Ovary (tissue), 9 donors: Measurements from ENCODE around the gene DNALI1. TPM values are rescaled to one million over a fixed set of nuclear protein-coding genes. Genes with fewer than 3 reads are reported as not detected.

Source experiments
- DNase-seq, 5 donors: peaks; one replicate each; pipeline ENCODE4 v3.0.0-alpha.2; 2019 to 2020
- H3K27ac ChIP-seq, 2 donors: fragments of 200-600 bp; one replicate each; pipeline versions ENCODE4 v1.5.1 to v1.8.0; 2019 to 2022
- H3K27me3 ChIP-seq: fragments of 200-600 bp; one replicate; pipeline ENCODE4 v1.8.0; 2022
- H3K36me3 ChIP-seq: fragments of 200-600 bp; sonication (generic); one replicate; pipeline ENCODE4 v1.5.1; 2019
- H3K4me1 ChIP-seq: one replicate; pipeline ENCODE4 v1.8.1; 2013; ENCODE audit warnings: mild to moderate bottlenecking, moderate library complexity; ENCODE audit not compliant: insufficient read depth
- H3K4me3 ChIP-seq: fragments of 200-600 bp; sonication (generic); one replicate; pipeline ENCODE4 v1.5.1; 2017
- H3K9me3 ChIP-seq, 2 donors: fragments of 200-600 bp in 1 of 2; sonication (generic) in 1 of 2; one replicate each; pipeline versions ENCODE4 v1.5.1 to v1.8.1; 2013 to 2019; ENCODE audit warnings: mild to moderate bottlenecking in 1 of 2, moderate library complexity in 1 of 2
- EP300 ChIP-seq: sonication (generic); formaldehyde crosslinking; IDR thresholded peaks from one replicate; pipeline ENCODE4 v1.6.1; 2017; ENCODE audit warnings: antibody characterized with exemption
- POLR2A ChIP-seq: fragments of 450-650 bp; IDR thresholded peaks from one replicate; pipeline ENCODE4 v1.6.1; 2017; ENCODE audit warnings: antibody characterized with exemption, mild to moderate bottlenecking, moderate library complexity
- WGBS, 3 donors: extraction: QIAGEN DNeasy Blood & Tissue Kit in 1 of 3; methylation state at CpG; one replicate each; pipeline versions ENCODE4 v1.1.5 to v1.1.7; 2013 to 2017; 5-methylcytosine and 5-hydroxymethylcytosine counted together
- intact Hi-C, 4 donors: fragments of 100-400 bp; cut with DNase I; formaldehyde crosslinking; loops; one replicate each; pipeline versions ENCODE4 v1.11.0 to v1.15.1; 2022 to 2023
- polyA plus RNA-seq, 2 donors: library from polyadenylated mRNA; stranded (reverse); fragments of 200-250 nt in 1 of 2; fragments of 350-450 nt in 1 of 2; fragmentation: Illumina TruSeq in 1 of 2; extraction: RNeasy Lipid Tissue Mini Kit (QIAGEN cat#74804) in 1 of 2; gene quantifications; one replicate each; pipeline ENCODE4 v1.2.3, GENCODE V29; 2013 to 2014
- total RNA-seq, 7 donors: library from RNA; depleted of rRNA in 2 of 7; stranded (reverse); fragments of >200 nt in 2 of 7; fragmentation: NEBNext Ultra II Directional in 3 of 7; extraction: Animal tissue kit (Norgen Biotek cat#: 25700) in 3 of 7; gene quantifications; one replicate each; pipeline versions ENCODE4 v1.1.0 to v1.2.4, GENCODE V29; 2016 to 2023
- TF ChIP-seq, protein P1 (sequence below), 3 donors: fragments of 450-650 bp in 2 of 3; fragments of 200-600 bp in 1 of 3; IDR thresholded peaks; one replicate each; pipeline versions ENCODE4 v1.5.1 to v1.8.0; 2016 to 2022; ENCODE audit warnings: antibody characterized with exemption in 3 of 3, mild to moderate bottlenecking in 1 of 3
- donor health status: DM: no; HTN: no; CAD: no; lungs with moderate emphysema.
- donor health status: DM: no; HTN: no; CAD: no.
- donor health status: Bipolar disorder and iron deficiency.
- donor health status: DM: yes; HTN: yes; CAD: no.
- donor health status: DM: no; HTN: no; CAD: no.
- donor health status: DM: yes; HTN: yes; CAD: no.

The DNALI1 gene
- total and polyA plus RNA-seq, 9 donors, result 13.0 to 37.6 (median 17.8) TPM

- no peak for TF ChIP-seq POLR2A
- no peak for TF ChIP-seq EP300
- TF ChIP-seq, protein P1, sequence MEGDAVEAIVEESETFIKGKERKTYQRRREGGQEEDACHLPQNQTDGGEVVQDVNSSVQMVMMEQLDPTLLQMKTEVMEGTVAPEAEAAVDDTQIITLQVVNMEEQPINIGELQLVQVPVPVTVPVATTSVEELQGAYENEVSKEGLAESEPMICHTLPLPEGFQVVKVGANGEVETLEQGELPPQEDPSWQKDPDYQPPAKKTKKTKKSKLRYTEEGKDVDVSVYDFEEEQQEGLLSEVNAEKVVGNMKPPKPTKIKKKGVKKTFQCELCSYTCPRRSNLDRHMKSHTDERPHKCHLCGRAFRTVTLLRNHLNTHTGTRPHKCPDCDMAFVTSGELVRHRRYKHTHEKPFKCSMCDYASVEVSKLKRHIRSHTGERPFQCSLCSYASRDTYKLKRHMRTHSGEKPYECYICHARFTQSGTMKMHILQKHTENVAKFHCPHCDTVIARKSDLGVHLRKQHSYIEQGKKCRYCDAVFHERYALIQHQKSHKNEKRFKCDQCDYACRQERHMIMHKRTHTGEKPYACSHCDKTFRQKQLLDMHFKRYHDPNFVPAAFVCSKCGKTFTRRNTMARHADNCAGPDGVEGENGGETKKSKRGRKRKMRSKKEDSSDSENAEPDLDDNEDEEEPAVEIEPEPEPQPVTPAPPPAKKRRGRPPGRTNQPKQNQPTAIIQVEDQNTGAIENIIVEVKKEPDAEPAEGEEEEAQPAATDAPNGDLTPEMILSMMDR (IDR thresholded peaks at IDR 0.05), result no peak
- no peaks in the 10 kb centered on the region for H3K36me3 ChIP-seq
- H3K4me3 ChIP-seq, result no peak overlapping the region
- H3K4me1 ChIP-seq, result no peaks in the 10 kb centered on the region
- 73 to 89% (median 82%) methylated on average over 5 of the region's 5 CpGs for WGBS, 3 donors
- no peak for DNase-seq
- intact Hi-C loops, result loop anchor here in 1 of 4 donors (5.0 kb wide), 1 partner anchor 262 kb away; the partner anchor contains the start of genes C1orf122 and YRDC
- H3K27me3 ChIP-seq, result no peaks in the 10 kb centered on the region
- H3K27ac ChIP-seq, result no peak overlapping the region
- H3K9me3 ChIP-seq, result no peaks in the 10 kb centered on the region
Measured at GRCh38 chr1:37545019-37545418, 11.7 kb upstream of the DNALI1 start.

DNA sequence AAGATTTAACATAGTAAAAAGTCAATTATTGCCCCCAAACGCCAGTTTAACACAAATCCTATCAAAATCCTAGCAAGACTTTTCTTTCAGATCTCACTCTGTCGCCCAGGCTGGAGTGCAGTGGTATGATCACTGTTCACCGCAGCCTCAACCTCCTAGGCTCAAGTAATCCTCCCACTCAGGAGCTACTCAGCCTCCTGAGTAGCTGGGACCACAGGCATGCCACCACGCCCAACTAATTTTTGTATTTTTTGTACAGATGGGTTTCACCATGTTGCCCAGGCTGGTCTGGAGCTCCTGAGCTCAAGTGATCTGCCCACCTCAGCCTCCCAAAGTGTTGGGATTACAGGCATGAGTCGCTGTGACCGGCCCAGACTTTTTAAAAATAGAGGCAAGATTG lies 7.4 kb upstream of the DNALI1 start:
- Histone ChIP-seq H3K27ac (no peak overlapping the region), H3K4me1 (peaks cover 4% of the 10 kb centered on the region), H3K4me3 (no peak overlapping the region), H3K27me3 (no peaks in the 10 kb centered on the region), H3K9me3 (no peaks in the 10 kb centered on the region), H3K36me3 (no peaks in the 10 kb centered on the region)
- no peak for DNase-seq
- TF ChIP-seq, protein P1 (IDR thresholded peaks at IDR 0.05), result no peak
- TF ChIP-seq EP300 (no peak), POLR2A (no peak)
- WGBS, 3 donors, result 89 to 91% (median 91%) methylated on average over 6 of the region's 6 CpGs
- intact Hi-C loops, result loop anchor here in 1 of 4 donors (5.0 kb wide), 1 partner anchor 258 kb away; the partner anchor contains the start of genes C1orf122 and YRDC

DNA sequence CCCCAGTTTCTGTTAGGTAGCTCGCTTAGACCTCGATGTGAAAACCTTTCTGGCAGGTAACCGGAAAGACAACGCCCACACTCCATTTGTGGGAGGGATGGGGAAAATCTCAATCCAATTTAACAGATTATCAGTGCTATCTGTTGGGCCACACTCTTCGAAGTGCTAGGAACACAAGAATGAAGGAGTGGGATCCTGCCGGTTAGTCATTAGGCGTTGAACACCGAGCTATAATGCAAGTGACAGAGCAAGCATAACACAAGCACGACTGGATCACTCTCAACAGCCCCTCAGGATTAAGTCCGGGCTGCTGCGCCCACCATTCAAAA lies 3.2 kb upstream of the DNALI1 start:
- 3 to 4% (median 4%) methylated on average over 11 of the region's 11 CpGs for WGBS, 3 donors
- no peak for TF ChIP-seq POLR2A
- TF ChIP-seq EP300, result no peak
- TF ChIP-seq, protein P1 (IDR thresholded peaks at IDR 0.05), result no peak
- Histone ChIP-seq H3K9me3 (no peaks in the 10 kb centered on the region), H3K27me3 (no peaks in the 10 kb centered on the region), H3K4me3 (peak overlapping the region; percentile 94), H3K4me1 (peaks cover 8% of the 10 kb centered on the region), H3K36me3 (no peaks in the 10 kb centered on the region), H3K27ac (no peak overlapping the region)
- no peak for DNase-seq
- intact Hi-C loops, result no loop called here

- no peaks in the 10 kb centered on the region for H3K9me3 ChIP-seq
- H3K27me3 ChIP-seq, result no peaks in the 10 kb centered on the region
- H3K27ac ChIP-seq, result peak within 1 kb of the TSS in 1 of 2 donors; percentile 52
- H3K4me1 ChIP-seq, result peaks cover 8% of the 10 kb centered on the region
- TF ChIP-seq POLR2A, result peak; percentile 76
- TF ChIP-seq, protein P1 (IDR thresholded peaks at IDR 0.05), result peak in 1 of 3 donors; percentile 8
- no peak for TF ChIP-seq EP300
- 10 to 13% (median 11%) methylated on average over 52 to 54 of the region's 54 CpGs for WGBS, 3 donors
- DNase-seq, result peak; percentile 89 to 93 (median 89)
- intact Hi-C loops, result no loop called here
- H3K36me3 ChIP-seq, result no peaks in the 10 kb centered on the region
- H3K4me3 ChIP-seq, result peak within 1 kb of the TSS; percentile 94
Measured at GRCh38 chr1:37553927-37554808, 2.6 kb upstream of the DNALI1 start, which contains the start of gene SNIP1. TSS of gene SNIP1 (minus strand) at chr1:37554293. CDS start at chr1:37554229, 64 bp downstream.
